ENCODE measurements around the gene FOXRED2. TPM values are rescaled to one million over a fixed set of nuclear protein-coding genes. Genes with fewer than 3 reads are reported as not detected.

Gene FOXRED2
- total RNA-seq, 1 experiment from 2014 or later: 34.4 TPM

DNA sequence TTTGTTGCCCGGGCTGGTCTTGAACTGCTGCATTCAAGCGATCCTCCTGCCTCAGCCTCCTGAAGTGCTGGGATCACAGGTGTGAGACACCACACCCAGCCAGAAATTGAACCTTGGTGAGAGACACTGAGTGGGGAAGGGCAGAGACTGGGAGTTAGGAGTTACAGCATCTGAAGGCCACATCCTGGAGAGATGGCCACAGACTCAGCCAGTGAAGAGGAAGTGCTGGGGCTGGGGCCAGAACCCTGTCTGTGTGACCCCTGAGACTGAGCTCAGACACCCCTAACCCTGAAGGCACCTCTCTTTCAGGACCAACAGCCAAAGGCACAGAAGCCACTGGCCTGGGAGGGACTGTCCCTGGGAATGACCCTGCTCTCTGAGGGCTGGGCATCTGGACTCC, 59.2 kb downstream of the FOXRED2 start:
- Histone ChIP-seq H3K79me2 (ENCODE audit: insufficient read depth, low read length) (no peaks in the 10 kb centered on the region), H2AFZ (ENCODE audit: low read length) (no peak overlapping the region), H3K56ac (ENCODE audit: insufficient read length, low read depth, low read length) (no peak overlapping the region), H3K23ac (ENCODE audit: insufficient read length, low read depth, low read length) (no peak overlapping the region), H2BK5ac (ENCODE audit: insufficient read length, low read length) (no peak overlapping the region), H2AK5ac (ENCODE audit: insufficient read length, low read length) (no peak overlapping the region), H3K14ac (ENCODE audit: insufficient read depth, low read length) (no peak overlapping the region), H3K27me3 (ENCODE audit: insufficient read depth, low read length) (no peaks in the 10 kb centered on the region), H3K27ac (ENCODE audit: insufficient read length, low read depth, low read length) (no peak overlapping the region), H4K5ac (ENCODE audit: insufficient read length, low read depth, low read length) (no peak overlapping the region), H3K4me2 (ENCODE audit: insufficient read depth, insufficient read length, low read length) (no peak overlapping the region), H4K91ac (ENCODE audit: insufficient read length, low read depth, low read length) (no peak overlapping the region), H3K18ac (ENCODE audit: insufficient read length, low read depth, low read length) (no peak overlapping the region), H2BK15ac (ENCODE audit: low read depth, low read length) (no peak overlapping the region; the same call in 1 of the 2 replicates), H3K4me1 (ENCODE audit: insufficient read depth, low read length) (no peaks in the 10 kb centered on the region; the same call in 1 of the 2 replicates), H3K79me1 (ENCODE audit: insufficient read depth, low read depth, low read length, poor library complexity, severe bottlenecking) (no peaks in the 10 kb centered on the region), H4K20me1 (ENCODE audit: control insufficient read depth, insufficient read depth, insufficient read length) (no peaks in the 10 kb centered on the region), H3K23me2 (ENCODE audit: insufficient read length, low read depth, low read length, poor library complexity, severe bottlenecking) (no peaks in the 10 kb centered on the region), H3K4ac (ENCODE audit: low read depth, low read length) (no peak overlapping the region), H3T11ph (ENCODE audit: low read length) (no peak overlapping the region), H3K9me3 (ENCODE audit: control insufficient read depth, low read depth, low read length) (no peaks in the 10 kb centered on the region), H2BK12ac (ENCODE audit: insufficient read length, low read depth, low read length) (no peak overlapping the region), H2BK20ac (ENCODE audit: low read depth, low read length, poor library complexity, severe bottlenecking) (no peak overlapping the region), H4K8ac (replicated peaks; ENCODE audit: insufficient read length, low read depth, low read length) (no peak overlapping the region), H3K9ac (ENCODE audit: extremely low read depth, insufficient read length, low read length) (no peak overlapping the region), H2BK120ac (ENCODE audit: low read depth, low read length, poor library complexity, severe bottlenecking) (no peak overlapping the region)
- Mint-ChIP-seq H3K27me3 (ENCODE audit: low read depth) (peaks cover 3% of the 10 kb centered on the region), H3K4me1 (peaks cover 24 to 25% of the 10 kb centered on the region in 2 experiments), H3K27ac (no peak overlapping the region), H3K4me3 (no peak overlapping the region), H3K36me3 (ENCODE audit: insufficient read depth in 1 of 3, low read depth in 3 of 3) (peaks cover 0 to 3% (median 0%) of the 10 kb centered on the region in 3 experiments; a peak in 1 of 7 replicates), H3K9me3 (peaks cover 0 to 4% of the 10 kb centered on the region in 2 experiments; a peak in 1 of 5 replicates)
- no peak for DNase-seq
- TF ChIP-seq, protein P1, sequence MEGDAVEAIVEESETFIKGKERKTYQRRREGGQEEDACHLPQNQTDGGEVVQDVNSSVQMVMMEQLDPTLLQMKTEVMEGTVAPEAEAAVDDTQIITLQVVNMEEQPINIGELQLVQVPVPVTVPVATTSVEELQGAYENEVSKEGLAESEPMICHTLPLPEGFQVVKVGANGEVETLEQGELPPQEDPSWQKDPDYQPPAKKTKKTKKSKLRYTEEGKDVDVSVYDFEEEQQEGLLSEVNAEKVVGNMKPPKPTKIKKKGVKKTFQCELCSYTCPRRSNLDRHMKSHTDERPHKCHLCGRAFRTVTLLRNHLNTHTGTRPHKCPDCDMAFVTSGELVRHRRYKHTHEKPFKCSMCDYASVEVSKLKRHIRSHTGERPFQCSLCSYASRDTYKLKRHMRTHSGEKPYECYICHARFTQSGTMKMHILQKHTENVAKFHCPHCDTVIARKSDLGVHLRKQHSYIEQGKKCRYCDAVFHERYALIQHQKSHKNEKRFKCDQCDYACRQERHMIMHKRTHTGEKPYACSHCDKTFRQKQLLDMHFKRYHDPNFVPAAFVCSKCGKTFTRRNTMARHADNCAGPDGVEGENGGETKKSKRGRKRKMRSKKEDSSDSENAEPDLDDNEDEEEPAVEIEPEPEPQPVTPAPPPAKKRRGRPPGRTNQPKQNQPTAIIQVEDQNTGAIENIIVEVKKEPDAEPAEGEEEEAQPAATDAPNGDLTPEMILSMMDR (conservative IDR thresholded peaks at IDR 0.05): no peak
- no CpG with 5 or more reads among the region's 2 CpGs for WGBS (ENCODE audit: extremely low coverage, insufficient read length, low lambda C conversion rate)

Data from H9 (cell line).